Inflammatory macrophage treated with lipopolysaccharide for 4 hours (primary cell): ENCODE results near the gene FITM2.
A peak's percentile ranks its signal among the peaks of the same experiment; 100 is the strongest.
"Not testable (repeated sequence)": the region's sequence is repeated elsewhere in the genome, so short reads cannot be mapped to it uniquely, and the experiment has no call there.

Experiments
- DNase-seq: peaks from one replicate; pipeline ENCODE4 v3.0.0-alpha.2; 2020

Gene FITM2

GRCh38 chr20:44328428-44328827 lies 17.4 kb upstream of the FITM2 start:
- DNase-seq, result no peak

- not testable (repeated sequence) for DNase-seq
Measured at GRCh38 chr20:44327748-44328147, 16.7 kb upstream of the FITM2 start.

DNA sequence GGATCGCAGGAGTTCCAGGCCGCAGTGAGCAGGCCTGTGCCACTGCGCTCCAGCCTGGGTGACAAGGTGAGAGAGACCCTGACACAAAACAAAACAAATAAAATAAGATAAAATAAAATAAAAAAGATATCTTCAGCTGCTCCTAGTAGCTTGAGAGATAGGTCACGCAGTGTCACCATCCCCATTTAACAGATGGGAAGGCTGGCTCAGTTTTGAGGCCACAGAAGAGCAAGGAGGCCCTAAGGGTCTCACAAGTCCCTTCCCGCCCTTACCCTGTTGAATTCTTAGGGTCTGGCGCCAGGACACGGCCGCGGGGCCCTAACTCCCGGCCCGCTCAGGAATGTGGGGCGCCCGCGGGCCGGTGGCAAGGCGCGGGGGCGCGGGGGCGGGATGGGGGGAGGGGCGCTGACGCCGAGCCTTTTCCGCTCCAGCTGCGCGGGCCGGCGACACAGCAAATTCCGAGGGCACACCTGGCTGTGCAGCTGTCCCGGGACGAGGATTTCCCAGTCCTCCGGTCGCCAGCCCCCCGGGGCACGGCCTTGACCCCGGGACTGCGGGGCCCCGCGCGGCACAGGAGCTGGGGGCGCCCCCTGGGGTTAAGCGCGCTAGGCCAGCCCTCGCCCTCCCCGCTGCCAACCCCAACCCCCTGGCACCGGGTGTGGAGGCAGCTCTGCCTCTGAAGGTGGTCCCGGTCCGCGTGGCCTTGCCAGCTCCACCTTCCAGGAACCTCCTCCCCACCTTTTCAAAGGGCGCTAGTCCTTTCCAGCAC lies 15.6 kb upstream of the FITM2 start:
- DNase-seq, result no peak

DNA sequence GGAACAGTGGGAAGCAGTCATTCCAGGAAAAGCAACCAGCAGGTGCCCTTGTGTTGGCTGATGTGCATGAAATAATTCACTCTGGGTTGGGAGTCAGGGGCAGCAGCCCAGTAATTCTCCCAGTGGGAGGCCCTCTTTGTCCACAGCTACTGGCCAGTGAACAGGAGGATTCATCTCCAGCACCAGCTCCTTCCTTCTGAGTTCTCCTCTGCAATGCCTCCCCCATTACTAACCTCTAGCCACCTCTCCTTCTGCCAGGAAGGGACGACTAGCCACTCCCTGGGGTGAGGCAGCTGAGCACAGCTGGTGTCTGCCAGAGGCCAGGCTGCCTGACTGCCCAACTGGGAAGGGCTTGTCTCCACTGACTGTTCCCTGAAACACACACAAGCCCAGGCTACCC lies 13.3 kb upstream of the FITM2 start:
- no peak for DNase-seq

- peak; percentile 1 for DNase-seq
Measured at GRCh38 chr20:44319839-44320422, 8.9 kb upstream of the FITM2 start.

DNA sequence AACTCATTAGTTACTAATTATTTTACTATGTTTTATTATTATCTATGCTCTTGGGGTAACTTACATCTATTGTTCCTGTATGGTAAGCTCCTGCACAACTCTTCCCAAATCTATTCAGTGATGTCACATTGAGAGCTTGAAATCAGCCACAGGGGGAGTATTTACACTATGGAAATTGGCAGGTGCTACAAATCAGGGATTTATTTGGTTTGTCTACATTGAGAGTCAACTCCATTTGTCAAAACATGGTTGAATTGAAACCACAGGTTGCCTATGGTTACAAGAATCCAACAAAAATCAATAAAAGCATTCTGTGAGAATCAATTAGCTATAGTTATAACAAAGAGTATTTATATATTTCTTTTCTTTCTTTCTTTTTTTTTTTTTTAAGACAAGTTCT lies 3.9 kb upstream of the FITM2 start:
- DNase-seq, result no peak

GRCh38 chr20:44309763-44310663 lies 989 bp downstream of the FITM2 start:
- DNase-seq, result peak; percentile 38

GRCh38 chr20:44306927-44307326 lies 4.1 kb downstream of the FITM2 start:
- no peak for DNase-seq

DNA sequence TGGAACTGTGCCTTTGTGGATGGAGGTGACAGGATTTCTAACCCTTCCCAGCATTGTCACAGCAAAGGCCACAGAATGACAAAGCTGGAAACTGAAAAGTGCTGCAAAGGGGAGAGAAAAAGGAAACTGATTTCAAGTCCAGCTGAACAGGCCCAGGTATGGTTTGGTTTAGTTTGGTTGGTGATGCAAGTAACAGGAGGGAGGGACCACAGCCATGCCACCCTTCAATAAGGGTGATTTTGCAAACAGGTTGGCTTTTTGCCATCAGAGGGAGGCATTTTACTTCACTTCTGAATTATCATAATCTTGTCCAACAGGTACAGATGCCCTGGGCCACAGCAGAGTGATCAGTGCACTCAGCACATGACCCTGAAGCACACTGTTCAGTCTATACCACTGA lies 6.6 kb downstream of the FITM2 start:
- DNase-seq, result no peak

- DNase-seq, result no peak
Measured at GRCh38 chr20:44302736-44303135, 8.3 kb downstream of the FITM2 start.

GRCh38 chr20:44302026-44302669 lies 8.9 kb downstream of the FITM2 start:
- DNase-seq, result no peak

DNA sequence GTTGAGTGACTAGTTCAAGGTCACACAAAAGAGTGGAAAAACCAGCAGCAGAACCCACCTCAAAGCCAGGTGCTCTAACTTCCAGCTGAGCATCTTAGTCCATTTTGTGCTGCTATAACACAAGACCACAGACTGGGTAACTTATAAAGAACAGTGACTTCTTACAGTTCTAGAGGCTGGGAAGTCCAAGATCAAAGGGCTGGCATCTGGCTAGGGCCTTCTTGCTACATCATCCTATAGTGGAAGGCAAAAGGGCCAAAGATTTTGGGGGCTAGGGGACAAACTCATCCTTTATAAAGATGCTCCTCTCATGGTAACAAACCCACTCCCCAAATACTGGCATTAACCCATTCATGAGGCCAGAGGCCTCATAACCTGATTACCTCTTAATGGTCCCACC lies 9.7 kb downstream of the FITM2 start:
- DNase-seq, result no peak

DNA sequence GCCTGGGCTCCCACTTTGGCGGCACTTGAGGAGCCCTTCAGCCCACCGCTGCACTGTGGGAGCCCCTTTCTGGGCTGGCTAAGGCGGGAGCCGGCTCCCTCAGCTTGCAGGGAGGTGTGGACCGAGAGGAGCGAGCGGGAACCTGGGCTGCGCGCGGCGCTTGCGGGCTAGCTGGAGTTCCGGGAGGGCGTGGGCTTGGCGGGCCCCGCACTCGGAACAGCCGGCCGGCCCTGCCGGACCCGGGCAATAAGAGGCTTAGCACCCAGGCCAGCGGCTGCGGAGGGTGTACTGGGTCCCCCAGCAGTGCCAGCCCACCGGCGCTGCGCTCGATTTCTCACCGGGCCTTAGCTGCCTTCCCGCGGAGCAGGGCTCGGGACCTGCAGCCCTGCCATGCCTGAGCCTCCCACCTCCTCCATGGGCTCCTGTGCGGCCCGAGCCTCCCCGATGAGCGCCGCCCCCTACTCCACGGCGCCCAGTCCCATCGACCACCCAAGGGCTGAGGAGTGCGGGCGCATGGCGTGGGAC lies 11.9 kb downstream of the FITM2 start:
- not testable (repeated sequence) for DNase-seq

DNA sequence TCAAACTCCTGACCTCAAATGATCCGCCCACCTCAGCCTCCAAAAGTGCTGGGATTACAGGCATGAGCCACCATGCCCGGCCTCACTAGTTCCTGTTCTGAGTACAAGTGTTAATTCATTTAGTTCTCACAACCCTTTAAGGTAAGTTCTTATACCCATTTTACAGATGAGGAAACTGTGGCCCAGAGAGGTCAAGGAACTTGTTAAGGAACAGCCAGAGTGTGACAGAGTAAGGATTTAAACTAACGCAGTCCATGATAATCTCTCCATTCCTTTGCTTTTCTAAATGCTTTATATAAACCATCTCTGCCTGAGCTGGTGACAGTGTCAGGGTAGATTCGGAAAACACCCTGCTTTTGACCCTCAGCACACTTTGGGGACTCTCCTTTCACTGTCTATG lies 13.3 kb downstream of the FITM2 start:
- no peak for DNase-seq

- DNase-seq, result no peak
Measured at GRCh38 chr20:44296011-44296410, 15.0 kb downstream of the FITM2 start.

DNA sequence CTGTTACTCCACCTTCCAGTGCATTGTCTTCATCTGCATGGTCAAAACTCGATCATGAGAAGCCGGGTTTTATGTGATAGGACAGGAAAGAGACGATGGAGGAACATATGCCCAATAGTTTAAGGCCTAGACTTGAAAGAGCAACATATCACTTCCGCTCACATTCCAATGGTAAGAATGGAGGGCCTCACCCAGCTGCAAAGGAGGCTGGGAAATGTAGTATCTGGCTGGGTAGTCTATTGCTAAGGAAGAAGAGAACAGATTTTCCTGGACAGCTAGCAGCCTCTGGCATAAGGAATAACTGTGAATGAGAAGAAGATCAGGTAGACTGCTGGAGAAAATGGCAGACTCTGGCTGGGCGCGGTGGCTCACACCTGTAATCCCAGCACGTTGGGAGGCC lies 19.2 kb downstream of the FITM2 start:
- DNase-seq, result no peak

GRCh38 chr20:44288252-44288651 lies 22.8 kb downstream of the FITM2 start:
- no peak for DNase-seq

DNA sequence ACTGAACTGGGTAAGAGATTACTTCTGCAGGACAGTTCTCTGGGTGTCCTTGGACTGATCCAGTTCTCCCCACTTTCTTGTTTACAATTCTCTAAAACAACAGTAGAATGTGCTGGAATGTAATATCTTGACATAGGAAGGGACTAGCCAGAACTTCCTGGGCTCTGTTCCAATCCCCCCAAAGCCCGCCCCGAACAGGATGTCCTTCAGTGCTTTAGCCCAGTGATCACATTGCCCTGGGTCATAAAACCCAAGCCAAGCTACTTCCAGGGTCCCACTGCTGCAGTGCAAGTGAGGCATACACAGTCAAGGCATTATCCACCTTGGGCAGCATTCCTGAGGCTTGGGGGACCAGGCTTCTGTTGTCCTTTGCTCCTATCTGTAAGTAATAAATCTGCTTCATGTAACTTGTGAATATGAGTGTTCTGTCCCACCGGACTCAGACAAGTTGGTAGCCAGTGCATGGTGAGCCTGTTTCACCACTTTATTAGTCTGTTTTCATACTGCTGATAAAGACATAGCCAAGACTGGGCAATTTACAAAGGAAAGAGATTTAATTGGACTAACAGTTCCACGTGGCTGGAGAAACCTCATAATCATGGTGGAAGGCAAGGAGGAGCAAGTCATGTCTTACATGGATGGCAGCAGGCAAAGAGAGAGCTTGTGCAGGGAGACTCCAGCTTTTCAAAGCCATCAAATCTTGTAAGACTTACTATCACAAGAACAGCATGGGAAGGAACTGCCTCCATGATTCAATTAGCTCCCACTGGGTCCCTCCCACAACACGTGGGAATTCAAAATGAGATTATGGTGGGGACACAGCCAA lies 23.5 kb downstream of the FITM2 start:
- no peak for DNase-seq

DNA sequence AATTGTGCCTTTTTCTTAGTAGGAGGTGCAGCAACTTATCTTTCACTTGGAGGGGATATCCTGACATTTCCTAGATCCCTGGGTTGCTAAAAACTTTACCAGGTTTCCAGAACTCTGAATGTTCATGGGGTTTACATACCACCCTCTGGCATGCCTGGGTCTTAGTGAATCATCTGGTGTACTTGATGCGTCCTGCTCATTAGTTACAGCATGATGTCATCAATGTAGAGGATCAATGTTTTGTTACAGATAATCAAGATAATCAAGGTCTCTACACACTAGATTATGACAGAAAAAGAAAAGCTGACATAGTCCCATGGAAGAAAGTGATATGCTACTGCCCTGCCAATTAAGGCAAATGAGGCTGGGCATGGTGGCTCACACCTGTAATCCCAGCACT lies 27.0 kb downstream of the FITM2 start:
- no peak for DNase-seq

GRCh38 chr20:44282192-44282591 lies 28.8 kb downstream of the FITM2 start:
- DNase-seq, result no peak

DNA sequence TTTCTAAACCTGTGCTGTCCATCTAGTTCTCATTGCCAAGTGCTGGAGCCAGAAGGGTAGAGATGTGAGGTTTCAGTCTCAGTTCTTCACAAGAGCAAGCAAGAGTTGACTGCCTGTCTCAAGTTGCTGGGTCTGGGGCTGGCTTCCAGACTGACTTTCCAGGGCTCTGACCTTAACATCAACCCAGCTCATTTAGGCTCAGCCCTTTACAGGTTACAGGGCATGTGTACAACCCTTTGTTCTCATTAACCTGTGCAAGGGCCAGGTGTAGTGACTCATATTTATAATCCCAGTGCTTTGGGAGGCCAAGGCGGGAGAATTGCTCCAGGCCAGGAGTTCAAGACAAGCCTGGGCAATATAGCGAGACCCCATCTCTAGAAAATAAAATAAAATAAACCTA lies 30.6 kb downstream of the FITM2 start:
- no peak for DNase-seq

- DNase-seq, result no peak
Measured at GRCh38 chr20:44279228-44279627, 31.8 kb downstream of the FITM2 start.
